K562 (cell line): ENCODE measurements around the gene PCP2. TPM values are rescaled to one million over a fixed set of nuclear protein-coding genes. Genes with fewer than 3 reads are reported as not detected.

Experiments
- CEBPB ChIP-seq: fragments of 450-650 bp; IDR thresholded peaks from 2 replicates; pipeline ENCODE4 v1.6.1; 2016; ENCODE audit warnings: missing genetic modification characterization, missing compliant biosample characterization
- DACH1 ChIP-seq: fragments of 450-650 bp; IDR thresholded peaks from 2 replicates; pipeline ENCODE4 v1.6.1; 2018; ENCODE audit not compliant: partially characterized antibody
- ELF1 ChIP-seq: fragments of 200-800 bp; sonication (Bioruptor generic); IDR thresholded peaks from 2 replicates; pipeline ENCODE4 v1.6.1; 2016; ENCODE audit warnings: missing genetic modification characterization, missing compliant biosample characterization
- EP400 ChIP-seq: fragments of 450-650 bp; IDR thresholded peaks from 2 replicates; pipeline ENCODE4 v1.6.1; 2017; ENCODE audit warnings: antibody characterized with exemption, mild to moderate bottlenecking, moderate library complexity
- ESRRB ChIP-seq: fragments of 250-450 bp; sonication (Bioruptor Pico); IDR thresholded peaks from 2 replicates; pipeline ENCODE4 v1.5.0; 2020; ENCODE audit warnings: mild to moderate bottlenecking, moderate library complexity, borderline replicate concordance
- HNRNPL ChIP-seq: fragments of 200-400 bp; formaldehyde crosslinking; IDR thresholded peaks from 2 replicates; pipeline ENCODE4 v1.6.1; 2017; ENCODE audit warnings: low read depth, mild to moderate bottlenecking, low read length
- MEIS2 ChIP-seq: fragments of 450-650 bp; IDR thresholded peaks from 2 replicates; pipeline ENCODE4 v1.6.1; 2014; ENCODE audit warnings: mild to moderate bottlenecking; ENCODE audit not compliant: partially characterized antibody
- MYNN ChIP-seq, 2 experiments: sonication (generic); formaldehyde crosslinking in 1 of 2; IDR thresholded peaks; 2 replicates each; pipeline versions ENCODE4 v1.5.0 to v1.6.1; 2016 to 2020; ENCODE audit warnings: antibody characterized with exemption in 1 of 2, missing genetic modification reagents in 1 of 2
- NR2C2 ChIP-seq, 2 experiments: fragments of 200-800 bp in 1 of 2; sonication (Bioruptor generic) in 1 of 2; sonication (generic) in 1 of 2; formaldehyde crosslinking in 1 of 2; IDR thresholded peaks; 2 replicates each; pipeline versions ENCODE4 v1.6.1 to v1.8.0; 2016 to 2022; ENCODE audit warnings: mild to moderate bottlenecking in 1 of 2, missing compliant biosample characterization in 1 of 2, missing genetic modification characterization in 1 of 2, missing genetic modification reagents in 1 of 2
- PCBP2 ChIP-seq: fragments of 200-400 bp; formaldehyde crosslinking; IDR thresholded peaks from 2 replicates; pipeline ENCODE4 v1.6.1; 2018; ENCODE audit warnings: low read length, low read depth, mild to moderate bottlenecking, moderate library complexity; ENCODE audit not compliant: poor library complexity, severe bottlenecking
- PHF21A ChIP-seq: fragments of 450-650 bp; IDR thresholded peaks from 2 replicates; pipeline ENCODE4 v1.6.1; 2017; ENCODE audit warnings: low read depth, borderline replicate concordance
- PRMT5 ChIP-seq: sonication (generic); formaldehyde crosslinking; IDR thresholded peaks from 2 replicates; pipeline ENCODE4 v1.5.0; 2020; ENCODE audit warnings: missing genetic modification reagents
- PYGO2 ChIP-seq: fragments of 450-650 bp; IDR thresholded peaks from 2 replicates; pipeline ENCODE4 v1.6.1; 2016; ENCODE audit warnings: mild to moderate bottlenecking, missing genetic modification characterization, moderate library complexity, missing compliant biosample characterization
- RBFOX2 ChIP-seq: fragments of 200-400 bp; formaldehyde crosslinking; IDR thresholded peaks from 2 replicates; pipeline ENCODE4 v1.6.1; 2017; ENCODE audit warnings: low read depth, mild to moderate bottlenecking, low read length, moderate library complexity
- RBM14 ChIP-seq: fragments of 200-400 bp; formaldehyde crosslinking; IDR thresholded peaks from 2 replicates; pipeline ENCODE4 v1.6.1; 2018; ENCODE audit warnings: low read depth, mild to moderate bottlenecking, low read length, moderate library complexity, borderline replicate concordance; ENCODE audit not compliant: insufficient read depth
- SPI1 ChIP-seq: IDR thresholded peaks from 2 replicates; pipeline ENCODE4 v1.6.1; 2011; ENCODE audit warnings: low read depth, low read length, control low read depth, borderline replicate concordance
- TSC22D4 ChIP-seq: fragments of 450-650 bp; IDR thresholded peaks from 2 replicates; pipeline ENCODE4 v1.6.1; 2016; ENCODE audit warnings: missing genetic modification characterization, missing biosample characterization, control low read depth
- TSHZ1 ChIP-seq: fragments of 250-450 bp; sonication (Bioruptor Pico); IDR thresholded peaks from 2 replicates; pipeline ENCODE4 v1.4.0; 2020; ENCODE audit warnings: mild to moderate bottlenecking, moderate library complexity
- ZNF316 ChIP-seq: fragments of 450-650 bp; IDR thresholded peaks from 2 replicates; pipeline ENCODE4 v1.6.1; 2016
- polyA plus RNA-seq, 8 experiments: library from polyadenylated mRNA; depleted of rRNA in 4 of 8; stranded (reverse) in 5 of 8; unstranded in 3 of 8; fragments of >200 nt; fragmentation: Nextera tagmentation in 2 of 8; fragmentation: Illumina TruSeq in 1 of 8; extraction: Ambion mirVana in 2 of 8; extraction: Trizol in 1 of 8; gene quantifications; 2 replicates each; pipeline versions ENCODE4 v1.2.1 to v1.2.3, GENCODE V29; 2011 to 2014; ENCODE audit warnings: inconsistent platforms in 1 of 8, missing spikeins in 1 of 8
- total RNA-seq, 7 experiments: library from RNA; depleted of rRNA in 6 of 7; stranded (reverse); fragments of >200 nt in 6 of 7; fragmentation: Illumina TruSeq in 2 of 7; extraction: Trizol in 2 of 7; gene quantifications; 2 replicates each; pipeline versions ENCODE4 v1.2.1 to v1.2.3, GENCODE V29; 2011 to 2021; ENCODE audit warnings: low replicate concordance in 1 of 7
- TF ChIP-seq, protein P1 (sequence below): sonication (generic); formaldehyde crosslinking; IDR thresholded peaks from 2 replicates; pipeline ENCODE4 v1.8.0; 2023; ENCODE audit warnings: missing genetic modification reagents, mild to moderate bottlenecking, borderline replicate concordance

The PCP2 gene
- total and polyA plus RNA-seq, 9 of the 15 experiments (the other 6 are each of a cell fraction or from before 2014, with no cell fraction given) = 0.17 to 1.3 (median 0.49) TPM; not detected in 3

DNA sequence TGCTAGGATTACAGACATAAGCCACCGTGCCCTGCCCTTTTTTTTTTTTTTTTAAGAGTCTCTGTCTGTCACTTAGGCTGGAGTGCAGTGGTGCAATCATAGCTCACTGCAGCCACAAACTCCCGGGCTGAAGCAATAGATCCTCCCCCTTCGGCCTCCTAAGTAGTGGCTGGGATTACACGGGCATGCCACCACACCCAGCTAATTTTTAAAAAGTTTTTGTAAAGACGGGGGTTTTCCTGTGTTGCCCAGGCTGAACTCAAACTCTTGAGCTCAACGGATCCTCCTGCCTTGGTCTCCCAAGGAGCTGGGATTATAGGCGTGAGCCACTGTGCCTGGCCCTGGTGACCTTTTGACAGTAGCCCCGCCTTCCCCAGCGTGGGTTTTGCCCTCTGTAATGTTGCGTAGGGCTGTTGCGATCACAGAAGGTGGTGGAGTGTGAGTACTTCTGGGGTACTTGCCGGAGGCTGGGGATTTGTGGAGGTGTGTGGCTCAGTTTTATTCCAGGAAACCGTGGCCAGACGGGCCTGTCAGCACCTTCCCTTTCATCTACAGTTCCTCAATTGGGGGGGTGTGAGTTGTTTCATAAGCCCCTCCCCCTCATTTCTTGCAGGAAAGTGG, 23.7 kb upstream of the PCP2 start (continued):
- TF ChIP-seq CEBPB (tag) (peak; percentile 69), RBM14 (no peak), PHF21A (no peak), PCBP2 (no peak), TSC22D4 (tag) (no peak), HNRNPL (no peak), EP400 (no peak), SPI1 (peak; percentile 65; the same call in 1 of the 2 replicates), ZNF316 (no peak), MYNN (IDR thresholded peaks at IDR 0.05) (no peak), MYNN (CRISPR knock-in tag; IDR thresholded peaks at IDR 0.05) (no peak), RBFOX2 (no peak), PRMT5 (no peak), TSHZ1 (CRISPR knock-in tag) (no peak), NR2C2 (CRISPR knock-in tag; IDR thresholded peaks at IDR 0.05) (no peak), NR2C2 (tag; IDR thresholded peaks at IDR 0.05) (peak; percentile 58), MEIS2 (peak; percentile 67), DACH1 (no peak), PYGO2 (tag) (no peak), ELF1 (tag) (no peak), ESRRB (CRISPR knock-in tag) (no peak)
- TF ChIP-seq, protein P1, sequence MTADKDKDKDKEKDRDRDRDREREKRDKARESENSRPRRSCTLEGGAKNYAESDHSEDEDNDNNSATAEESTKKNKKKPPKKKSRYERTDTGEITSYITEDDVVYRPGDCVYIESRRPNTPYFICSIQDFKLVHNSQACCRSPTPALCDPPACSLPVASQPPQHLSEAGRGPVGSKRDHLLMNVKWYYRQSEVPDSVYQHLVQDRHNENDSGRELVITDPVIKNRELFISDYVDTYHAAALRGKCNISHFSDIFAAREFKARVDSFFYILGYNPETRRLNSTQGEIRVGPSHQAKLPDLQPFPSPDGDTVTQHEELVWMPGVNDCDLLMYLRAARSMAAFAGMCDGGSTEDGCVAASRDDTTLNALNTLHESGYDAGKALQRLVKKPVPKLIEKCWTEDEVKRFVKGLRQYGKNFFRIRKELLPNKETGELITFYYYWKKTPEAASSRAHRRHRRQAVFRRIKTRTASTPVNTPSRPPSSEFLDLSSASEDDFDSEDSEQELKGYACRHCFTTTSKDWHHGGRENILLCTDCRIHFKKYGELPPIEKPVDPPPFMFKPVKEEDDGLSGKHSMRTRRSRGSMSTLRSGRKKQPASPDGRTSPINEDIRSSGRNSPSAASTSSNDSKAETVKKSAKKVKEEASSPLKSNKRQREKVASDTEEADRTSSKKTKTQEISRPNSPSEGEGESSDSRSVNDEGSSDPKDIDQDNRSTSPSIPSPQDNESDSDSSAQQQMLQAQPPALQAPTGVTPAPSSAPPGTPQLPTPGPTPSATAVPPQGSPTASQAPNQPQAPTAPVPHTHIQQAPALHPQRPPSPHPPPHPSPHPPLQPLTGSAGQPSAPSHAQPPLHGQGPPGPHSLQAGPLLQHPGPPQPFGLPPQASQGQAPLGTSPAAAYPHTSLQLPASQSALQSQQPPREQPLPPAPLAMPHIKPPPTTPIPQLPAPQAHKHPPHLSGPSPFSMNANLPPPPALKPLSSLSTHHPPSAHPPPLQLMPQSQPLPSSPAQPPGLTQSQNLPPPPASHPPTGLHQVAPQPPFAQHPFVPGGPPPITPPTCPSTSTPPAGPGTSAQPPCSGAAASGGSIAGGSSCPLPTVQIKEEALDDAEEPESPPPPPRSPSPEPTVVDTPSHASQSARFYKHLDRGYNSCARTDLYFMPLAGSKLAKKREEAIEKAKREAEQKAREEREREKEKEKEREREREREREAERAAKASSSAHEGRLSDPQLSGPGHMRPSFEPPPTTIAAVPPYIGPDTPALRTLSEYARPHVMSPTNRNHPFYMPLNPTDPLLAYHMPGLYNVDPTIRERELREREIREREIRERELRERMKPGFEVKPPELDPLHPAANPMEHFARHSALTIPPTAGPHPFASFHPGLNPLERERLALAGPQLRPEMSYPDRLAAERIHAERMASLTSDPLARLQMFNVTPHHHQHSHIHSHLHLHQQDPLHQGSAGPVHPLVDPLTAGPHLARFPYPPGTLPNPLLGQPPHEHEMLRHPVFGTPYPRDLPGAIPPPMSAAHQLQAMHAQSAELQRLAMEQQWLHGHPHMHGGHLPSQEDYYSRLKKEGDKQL (CRISPR knock-in tag) = no peak
